GM21526 (cell line): ENCODE data around the gene TOM1L2.

Experiments used
- ATAC-seq: cut with Tn5 transposase; IDR thresholded peaks from one replicate; pipeline ENCODE4 v1.9.1; 2021; ENCODE audit warnings: moderate library complexity; ENCODE audit not compliant: unreplicated experiment, low FRiP score

Gene TOM1L2

DNA sequence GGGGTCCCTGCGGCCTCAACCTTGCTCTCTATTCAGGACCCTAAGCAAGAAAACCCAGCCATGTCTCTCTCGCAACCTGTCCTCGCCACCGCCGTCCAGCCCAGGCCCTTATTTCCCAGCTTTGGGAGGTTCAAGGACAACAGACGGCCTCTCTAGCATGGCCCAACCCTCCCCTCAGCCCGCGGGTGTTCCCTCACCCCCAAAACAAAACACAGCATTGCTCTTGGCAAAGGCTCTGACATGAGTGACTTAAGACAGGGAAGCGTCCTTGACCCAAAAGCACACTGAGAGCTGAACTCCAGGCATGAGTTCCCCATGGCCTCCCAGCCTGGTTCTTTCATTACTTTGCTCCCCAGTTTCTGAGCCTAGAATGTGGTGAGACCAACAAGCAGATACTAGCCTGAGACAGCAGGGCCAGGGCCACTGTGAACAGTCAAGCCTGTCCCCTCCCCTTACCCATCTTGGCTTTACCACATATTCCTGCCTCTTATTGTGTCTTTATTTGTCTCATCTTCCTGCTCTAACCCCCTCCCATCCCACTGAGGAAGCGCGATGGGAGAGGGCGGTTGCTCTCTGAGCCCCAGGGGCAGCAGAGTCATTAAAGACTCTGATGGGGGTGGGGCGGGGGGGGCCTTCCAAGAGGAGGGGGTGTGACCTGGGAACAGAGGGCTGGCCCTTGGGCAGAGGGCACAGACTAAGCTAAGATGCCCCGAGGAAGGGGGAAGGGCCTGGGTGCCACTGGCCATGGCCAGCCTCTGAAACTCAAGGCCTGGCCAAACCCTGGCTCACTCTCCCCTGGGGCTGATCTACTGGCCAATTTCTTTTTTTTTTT, 147.2 kb downstream of the TOM1L2 start:
- ATAC-seq: no peak

DNA sequence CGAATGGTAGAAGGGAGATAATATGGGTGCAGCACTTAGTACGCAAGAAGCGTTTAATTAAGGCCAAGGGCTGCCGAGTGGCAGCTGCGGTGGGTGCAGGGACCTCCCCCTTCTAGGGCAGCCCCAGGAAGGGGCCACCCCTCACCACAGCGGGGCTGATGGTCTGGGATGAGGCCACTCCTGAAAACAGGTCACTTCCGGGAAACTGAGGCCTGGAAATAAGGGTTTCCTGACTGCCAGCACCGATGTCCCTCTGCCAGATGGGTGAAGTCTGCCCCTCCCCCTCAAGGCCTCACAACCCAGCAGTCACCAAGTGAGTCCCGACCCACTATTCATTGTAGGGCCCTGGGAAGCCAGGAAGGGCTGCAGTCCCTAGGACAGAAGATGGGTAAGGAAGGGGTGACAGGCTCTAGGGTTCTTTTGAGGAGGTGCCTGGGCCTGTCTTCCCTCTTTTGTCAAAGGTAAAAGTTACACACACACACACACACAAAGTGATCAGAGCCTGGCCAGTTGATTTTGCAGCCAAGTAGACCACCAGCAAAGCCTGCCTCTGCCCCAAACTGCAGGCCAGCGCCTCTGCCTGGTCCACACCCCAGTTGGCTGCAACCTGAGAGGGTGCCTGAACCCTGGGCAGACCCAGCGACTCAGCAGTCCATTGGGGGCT, 147.9 kb downstream of the TOM1L2 start:
- no peak for ATAC-seq

DNA sequence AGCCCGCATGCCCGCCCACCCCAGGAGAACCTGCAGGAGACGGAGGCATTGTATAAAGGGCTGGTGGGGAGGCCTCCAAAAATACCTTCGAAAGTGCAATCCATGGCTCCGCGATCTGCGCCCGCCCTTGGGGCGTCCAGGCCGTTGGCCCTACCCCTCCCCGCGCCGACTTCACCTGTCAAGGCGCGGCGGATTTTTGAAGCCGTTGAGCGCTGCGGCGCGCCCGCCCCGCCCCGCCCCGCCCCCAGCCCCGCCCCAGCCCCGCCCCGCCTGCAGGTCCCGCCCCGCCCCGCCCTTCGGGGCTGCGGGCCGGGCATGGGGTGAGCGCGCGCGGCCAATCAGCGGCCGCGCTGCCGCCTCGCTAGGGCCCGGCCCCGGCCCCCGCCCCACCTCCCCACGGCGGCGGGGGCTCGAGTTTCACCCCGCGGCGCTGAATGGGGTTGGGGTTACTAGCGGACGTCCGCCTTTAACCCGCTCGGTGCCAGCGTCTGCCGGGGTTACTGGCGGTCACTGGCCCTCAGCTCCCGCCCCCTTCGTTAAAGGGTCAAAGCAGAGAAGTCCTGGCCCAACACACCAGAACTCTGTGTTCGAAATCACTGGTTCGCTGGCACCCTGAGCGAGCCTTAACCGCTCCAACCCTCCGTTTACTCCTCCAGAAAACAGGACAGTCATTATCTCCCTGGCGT, 148.6 kb downstream of the TOM1L2 start:
- peak; percentile 75 for ATAC-seq

DNA sequence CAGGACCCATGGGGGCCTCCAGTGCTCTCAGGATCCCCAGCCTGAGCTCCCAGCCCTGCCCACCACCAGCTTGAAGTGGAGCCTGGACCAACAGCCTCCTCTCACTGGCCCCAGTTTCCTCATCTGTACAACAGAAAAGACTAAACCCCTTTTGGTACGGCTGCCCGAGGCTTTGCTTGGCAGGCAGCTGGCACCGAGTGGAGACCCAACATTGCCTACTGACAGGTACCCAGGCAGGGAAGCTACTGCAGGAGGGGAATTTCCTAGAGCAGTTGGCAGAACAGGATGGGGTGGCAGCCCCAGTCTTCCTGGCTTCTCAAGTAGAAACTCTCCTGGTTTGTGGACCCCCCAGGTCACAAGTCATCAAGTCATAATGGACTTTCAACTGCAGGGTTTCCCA, 149.6 kb downstream of the TOM1L2 start:
- no peak for ATAC-seq

DNA sequence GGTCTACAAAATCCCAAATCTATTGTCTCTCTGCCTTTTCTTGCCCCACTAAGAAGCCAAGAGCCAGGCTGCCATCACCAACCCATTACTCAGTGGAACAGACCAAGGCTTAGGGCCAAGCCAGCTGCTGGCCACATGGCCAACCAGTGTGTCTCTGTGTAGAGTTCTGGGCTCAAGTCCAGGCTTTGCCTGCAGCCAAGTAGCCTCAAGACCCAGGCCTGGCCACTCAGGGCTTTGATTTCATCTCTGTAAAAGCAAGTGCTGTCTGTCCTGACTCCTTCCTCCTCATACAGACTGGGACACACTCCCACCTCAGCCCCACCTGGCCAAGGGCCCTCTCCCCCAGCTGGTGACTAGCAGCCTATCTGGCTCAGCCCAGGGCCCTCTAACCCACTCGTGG, 150.0 kb downstream of the TOM1L2 start:
- no peak for ATAC-seq

DNA sequence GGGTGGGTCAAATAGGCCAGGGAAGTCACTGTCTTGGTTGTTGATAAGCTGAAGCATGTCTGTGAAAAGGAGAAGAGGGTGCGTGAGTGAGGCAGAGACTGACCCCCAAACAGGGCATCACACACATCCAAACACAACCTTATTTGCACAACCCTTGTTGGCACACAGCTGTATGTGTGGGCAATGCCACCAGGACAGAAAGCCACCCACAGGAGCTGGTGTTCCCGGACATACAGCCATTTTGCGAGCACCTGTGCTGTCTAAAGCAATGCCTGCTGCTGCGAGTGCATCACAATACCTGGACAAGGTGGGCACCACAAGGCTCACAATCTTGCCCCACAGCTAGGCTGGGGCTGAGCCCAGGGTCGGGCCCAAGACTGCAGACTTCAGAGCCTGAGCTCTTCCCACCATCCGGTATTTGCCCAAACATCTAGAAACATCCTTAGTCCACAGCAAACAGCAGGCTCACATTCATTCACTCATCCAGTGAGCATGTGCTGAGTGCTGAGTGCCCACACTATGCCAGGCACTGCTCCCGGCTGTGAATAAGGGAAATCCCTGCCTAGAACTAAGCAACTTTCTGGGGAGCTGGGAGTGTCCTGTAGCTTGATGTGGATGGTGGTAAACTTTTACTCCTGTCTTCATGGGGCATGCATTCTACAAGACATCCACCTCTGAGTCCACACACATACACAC, 151.6 kb downstream of the TOM1L2 start:
- ATAC-seq: no peak

DNA sequence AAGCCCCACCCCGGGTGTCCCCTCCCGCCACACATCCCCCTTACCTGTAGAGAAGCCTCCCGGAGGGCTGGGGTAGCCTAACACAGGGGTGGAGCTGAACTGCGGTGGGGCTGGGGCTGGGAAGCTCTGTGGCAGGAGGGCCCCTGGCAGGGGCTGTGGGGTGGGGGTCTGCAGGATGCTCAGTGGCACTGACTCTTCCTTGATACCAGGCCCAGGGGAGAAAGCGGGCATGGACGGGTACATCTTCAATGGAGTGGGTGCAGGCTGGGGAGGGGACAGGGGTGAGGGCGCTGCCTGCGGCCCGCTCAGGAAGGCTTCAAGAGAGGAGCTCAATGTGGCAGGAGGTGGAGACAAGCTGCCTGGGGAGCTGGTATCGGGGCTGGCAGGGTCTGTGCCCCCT, 152.2 kb downstream of the TOM1L2 start:
- ATAC-seq: no peak

DNA sequence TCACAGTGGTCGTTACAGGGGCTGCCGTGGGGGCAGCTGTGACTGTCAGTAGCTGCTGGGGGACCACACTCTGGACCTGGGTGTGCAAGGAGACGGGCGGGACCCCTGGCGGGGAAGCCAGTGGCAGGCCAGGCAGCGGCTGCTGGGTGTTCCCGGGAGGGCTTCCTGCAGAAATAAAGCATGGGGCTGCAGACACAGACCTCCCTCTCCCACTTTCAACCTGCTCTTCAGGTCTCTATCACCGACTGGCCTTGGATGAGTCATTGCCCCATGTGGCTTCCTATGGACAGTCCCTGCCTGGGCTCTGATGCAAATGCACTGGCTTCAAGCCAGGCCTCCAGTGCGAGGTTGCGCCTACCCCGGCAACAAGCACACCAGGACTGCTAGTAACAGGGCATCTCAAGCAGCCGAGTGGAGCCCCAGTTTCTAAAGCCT, 152.6 kb downstream of the TOM1L2 start:
- no peak for ATAC-seq

DNA sequence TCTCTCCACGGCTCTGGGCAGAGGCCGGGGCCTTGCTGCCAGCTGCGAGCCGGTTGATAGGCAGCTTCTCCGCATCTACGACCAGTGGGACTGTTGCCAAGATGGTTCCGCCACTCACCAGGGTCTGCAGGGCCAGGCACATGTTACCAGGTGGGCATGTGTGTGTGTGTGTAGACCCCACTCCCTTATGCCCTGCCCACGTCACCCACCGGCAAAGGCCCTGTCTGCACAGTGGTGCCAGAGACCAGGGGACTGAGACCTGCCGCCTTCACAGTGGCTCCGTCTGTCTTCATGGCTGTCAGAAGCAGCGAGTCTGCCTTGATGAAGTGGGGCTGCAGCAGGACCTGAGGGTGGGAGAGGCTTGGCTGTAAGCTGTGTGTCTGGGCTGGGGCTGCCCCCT, 153.1 kb downstream of the TOM1L2 start:
- ATAC-seq: no peak

DNA sequence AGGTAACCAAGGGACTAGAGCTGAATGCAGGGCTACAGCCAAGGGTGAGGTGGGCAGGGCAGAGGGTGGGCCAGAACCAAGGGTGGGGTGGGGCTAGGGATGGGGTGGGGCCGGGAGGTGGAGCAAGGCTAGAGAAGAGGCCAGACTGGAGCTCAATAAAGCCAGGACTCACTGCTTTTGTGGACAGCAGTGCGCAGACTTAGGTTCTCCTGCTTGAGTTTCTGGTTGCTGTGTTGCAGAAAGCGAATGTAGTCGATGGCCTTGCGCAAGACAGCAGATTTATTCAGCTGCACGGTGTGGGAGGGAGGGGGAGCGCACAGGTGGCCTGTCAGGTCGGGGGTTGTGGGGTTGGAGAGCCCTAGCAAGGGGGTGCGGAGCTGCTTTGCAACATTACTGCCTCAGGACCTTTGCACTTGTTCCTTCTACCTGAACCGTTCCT, 154.1 kb downstream of the TOM1L2 start:
- no peak for ATAC-seq

DNA sequence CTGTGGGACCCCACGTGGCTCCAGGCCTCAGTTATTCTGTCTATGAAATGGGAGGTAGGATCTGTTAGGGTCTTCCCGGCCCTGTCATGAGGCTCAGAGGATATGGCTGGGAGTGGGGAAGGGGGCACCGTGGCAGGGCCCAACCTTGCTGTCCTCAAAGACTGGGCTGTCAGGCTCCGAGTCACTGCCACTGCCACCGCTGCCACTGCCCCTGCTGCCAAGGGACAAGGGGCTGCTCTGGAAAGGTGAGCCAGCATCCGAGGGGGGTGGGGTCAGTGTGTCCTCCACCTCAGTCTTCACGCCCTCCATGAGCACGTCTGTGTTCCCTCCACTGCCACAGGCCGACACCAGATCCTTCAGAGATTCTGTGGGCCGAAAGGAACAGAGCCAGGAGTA, 154.7 kb downstream of the TOM1L2 start:
- ATAC-seq: no peak

DNA sequence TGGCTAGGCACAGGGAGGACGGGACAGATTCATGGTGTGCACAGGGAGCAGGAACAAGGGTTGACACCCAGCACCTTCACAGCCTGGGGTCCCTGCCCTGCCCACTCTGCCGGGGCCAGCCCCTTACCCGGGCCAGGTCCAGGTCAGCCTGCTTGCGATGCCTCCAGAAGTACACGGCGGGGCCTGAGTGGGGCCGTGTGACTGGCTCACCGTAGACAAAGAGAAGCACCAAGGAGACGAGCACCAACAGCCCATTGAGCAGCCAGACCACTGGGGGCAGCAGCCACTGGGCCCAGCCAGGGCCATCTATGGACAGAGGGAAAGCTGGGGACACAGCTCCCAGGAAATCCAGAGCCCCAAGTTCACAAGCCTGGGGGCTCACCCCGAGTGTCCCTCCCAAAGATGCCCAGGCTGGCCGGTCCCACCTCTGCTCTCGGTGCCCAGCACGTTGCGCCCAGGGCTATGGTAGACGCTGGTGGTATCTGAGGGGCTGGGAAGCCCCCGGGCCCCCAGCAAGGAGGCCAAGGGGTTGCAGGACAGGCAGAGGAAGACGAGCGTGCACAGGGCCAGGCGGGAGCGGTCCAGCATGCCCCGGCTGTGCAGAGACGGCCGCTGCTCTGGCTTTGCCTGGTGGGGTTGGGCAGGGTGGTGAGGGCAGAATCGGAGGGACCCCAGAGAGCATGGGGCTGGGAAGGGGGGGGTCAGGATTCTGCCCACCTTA, 155.2 kb downstream of the TOM1L2 start:
- no peak for ATAC-seq

DNA sequence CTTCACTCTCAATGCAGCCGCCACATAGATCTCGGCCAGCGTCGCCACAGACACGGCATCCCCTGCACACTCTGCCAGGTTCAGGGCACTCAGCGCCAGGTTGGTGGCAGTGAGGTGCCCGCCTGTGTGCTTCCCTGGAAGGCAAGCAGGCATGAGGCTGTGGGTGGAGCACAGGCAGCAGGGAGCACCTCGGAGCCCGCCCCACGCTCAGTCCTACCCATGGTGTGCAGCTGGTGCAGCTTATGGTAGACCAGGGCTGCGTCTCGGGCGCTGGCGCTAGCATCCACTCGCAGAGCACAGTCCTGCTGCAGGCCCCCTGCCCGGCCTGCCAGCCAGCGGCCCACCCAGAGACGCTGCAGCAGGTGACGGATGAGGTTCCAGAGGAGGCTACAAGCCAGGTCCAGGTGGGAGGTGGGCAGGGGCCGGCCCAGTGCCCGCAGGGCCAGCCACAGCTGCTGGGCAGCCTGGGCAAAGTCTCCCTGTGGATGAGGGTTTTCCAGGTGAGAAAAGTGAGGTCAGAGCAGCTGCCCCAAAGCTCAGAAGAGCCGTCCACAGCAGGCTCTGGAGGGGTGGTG, 155.9 kb downstream of the TOM1L2 start:
- no peak for ATAC-seq

DNA sequence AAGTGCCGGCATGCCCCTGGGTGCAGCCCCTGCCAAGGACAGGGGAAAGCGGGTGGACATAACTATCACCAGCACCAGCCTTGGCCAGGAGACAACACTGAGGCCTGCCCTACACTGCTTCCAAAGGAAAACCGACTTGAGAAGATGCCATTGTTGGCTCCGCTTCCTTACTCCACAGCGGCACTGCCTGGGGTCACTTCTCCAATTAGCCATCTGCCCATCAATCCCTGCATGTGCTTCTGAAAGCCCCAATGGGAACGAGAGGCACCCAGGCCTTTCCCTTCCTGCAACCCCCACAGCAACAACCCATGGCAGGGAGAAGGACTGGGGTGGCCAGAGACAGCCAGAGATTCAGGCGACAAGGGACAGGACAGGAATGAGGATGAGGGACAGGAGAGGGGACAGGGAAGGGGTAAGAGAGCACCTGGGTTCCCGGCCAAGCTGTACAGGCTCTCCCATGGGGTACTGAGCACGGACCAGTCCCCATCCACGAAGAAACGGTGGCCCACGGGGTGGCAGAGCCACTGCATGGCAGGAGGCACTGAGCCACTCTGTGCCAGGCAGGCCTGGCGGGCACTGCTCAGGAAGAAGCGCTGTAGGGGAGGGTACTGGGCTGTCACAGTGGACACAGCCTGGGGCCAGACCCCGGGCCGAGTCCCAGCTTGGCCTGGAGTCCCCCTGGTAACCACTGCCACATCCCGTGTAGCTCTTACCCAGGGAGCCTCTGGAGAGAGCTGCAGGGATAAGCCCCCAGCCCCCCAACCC, 156.6 kb downstream of the TOM1L2 start:
- ATAC-seq: no peak

DNA sequence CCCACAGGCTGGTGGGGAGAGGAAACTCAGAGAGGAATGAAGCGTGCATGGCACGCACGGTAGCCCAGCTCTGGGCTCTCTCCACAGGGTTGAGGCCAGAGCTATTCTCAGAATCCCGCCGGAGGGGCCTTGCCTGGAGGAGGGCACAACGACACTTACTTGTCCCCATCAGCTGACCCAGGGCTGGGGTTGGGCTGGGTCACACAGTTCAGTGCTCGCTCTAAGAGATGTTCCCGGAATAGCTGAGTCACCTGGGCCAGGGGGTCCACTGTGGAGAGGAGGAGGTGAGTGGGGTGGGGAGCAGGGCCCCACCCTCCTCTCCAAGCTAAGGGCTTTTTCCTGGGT, 157.2 kb downstream of the TOM1L2 start:
- no peak for ATAC-seq

DNA sequence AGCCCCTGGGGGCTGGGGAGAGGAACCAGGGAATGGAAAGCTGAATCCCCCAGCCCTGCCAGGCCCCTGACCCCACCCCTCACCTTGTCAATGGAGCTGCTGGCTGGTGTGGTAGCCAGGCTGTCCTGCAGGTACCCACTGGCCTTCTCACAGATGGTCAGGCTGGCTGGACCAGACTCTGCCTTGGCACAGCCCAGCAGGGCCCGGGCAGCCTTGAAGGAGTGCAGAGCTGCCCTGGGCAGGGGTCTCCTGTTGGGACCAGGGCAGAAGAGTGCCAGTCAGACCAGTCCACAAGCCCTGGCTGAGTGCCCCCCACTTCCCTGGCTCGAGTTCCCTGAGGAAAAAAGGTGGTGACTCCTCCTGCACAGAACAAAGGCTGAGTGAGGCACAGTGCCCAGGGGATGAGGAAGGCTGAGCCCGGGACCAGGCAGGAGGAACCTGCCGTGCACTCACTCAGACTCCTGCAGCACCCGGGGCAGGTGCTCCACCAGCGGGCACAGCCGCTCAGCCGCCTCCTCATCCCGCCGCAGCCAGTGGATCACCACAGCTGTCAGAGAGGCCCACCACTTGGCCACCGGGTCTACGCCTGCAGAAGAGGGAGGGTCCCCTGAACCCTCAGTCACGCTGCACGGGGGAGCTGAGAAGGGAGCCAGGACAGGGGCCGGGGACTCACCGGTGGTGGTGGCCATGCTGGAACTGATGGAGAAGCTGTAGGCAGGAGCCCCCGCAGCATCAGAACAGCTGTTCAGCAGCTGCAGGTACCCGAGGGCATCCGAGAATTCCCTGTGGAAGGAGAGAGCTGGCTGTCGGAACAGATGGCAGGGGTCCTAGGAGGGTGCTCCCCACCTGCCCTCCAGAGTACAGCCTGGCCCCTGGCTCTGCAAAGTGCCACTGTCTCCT, 157.8 kb downstream of the TOM1L2 start:
- no peak for ATAC-seq

DNA sequence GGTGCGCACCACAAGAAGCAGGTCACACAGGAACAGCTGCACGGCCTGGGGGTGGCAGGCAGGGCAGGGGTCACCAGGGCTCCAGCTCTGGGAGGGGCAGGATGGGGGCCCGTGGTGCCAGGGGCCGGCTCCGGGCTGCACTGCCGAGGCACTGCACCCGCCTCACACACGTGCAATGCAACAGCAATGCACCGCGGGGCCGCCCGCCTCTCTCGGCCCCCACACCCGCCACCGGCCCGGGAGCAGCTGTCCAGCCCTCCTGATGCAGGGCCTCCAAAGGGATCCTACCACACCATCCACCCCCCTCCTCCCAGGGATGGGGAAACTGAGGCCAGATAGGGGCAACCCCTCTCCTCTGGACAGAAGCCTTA, 158.5 kb downstream of the TOM1L2 start:
- ATAC-seq: no peak

DNA sequence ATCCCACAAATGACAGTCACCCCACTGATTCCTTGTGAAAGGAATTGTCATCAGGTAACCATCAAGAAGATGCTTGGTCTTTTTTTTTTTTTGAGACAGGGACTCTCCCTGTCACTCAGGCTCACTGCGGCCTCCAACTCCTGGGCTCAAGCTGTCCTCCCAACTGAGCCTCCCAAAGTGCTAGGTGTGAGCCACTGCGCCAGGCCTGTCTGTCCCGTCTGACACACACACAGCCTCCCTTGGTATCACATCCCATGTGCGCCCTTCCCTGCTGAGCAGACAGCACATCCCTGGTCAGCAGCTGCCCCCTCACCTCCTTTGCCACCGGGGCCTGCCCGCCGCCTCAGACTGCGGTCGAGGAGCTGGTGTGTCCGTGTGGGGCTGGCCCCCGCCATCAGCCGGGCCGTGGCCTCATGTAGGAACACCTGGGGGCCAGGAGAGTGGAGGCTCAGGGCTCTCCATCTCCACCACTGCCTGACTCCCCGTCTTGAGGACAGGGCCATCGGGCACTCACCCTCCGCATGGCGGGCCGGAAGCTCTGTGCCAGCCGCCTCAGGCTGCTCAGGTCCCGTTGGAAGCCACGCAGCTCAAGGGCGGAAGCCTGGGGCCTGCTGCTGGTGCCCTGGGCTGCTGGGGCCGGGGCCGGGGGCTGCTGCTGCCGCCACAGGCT, 159.0 kb downstream of the TOM1L2 start:
- ATAC-seq: no peak
